ENCODE measurements around the gene NAA11.
"Not testable (repeated sequence)": the region's sequence is repeated elsewhere in the genome, so short reads cannot be mapped to it uniquely, and the experiment has no call there.

NAA11 gene

DNA sequence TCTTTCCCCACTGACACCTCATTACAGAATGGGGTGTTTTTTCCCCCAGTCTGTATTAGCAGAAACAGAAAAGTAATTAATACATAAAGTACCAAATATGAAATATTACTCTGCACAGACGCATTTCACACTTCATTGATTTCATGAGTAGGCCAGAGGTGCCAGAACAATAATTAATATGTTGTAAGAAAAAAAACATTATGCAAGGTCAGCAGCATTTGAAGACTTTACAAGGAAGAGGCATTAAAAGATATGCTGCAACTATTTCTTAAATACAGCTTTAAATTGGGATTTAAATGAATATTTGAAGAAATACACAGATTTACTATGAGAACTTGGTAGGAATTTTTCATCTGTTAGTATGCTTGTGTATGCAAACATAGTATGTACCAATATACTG is 37.7 kb downstream of the NAA11 start:
- TF ChIP-seq, protein P1, sequence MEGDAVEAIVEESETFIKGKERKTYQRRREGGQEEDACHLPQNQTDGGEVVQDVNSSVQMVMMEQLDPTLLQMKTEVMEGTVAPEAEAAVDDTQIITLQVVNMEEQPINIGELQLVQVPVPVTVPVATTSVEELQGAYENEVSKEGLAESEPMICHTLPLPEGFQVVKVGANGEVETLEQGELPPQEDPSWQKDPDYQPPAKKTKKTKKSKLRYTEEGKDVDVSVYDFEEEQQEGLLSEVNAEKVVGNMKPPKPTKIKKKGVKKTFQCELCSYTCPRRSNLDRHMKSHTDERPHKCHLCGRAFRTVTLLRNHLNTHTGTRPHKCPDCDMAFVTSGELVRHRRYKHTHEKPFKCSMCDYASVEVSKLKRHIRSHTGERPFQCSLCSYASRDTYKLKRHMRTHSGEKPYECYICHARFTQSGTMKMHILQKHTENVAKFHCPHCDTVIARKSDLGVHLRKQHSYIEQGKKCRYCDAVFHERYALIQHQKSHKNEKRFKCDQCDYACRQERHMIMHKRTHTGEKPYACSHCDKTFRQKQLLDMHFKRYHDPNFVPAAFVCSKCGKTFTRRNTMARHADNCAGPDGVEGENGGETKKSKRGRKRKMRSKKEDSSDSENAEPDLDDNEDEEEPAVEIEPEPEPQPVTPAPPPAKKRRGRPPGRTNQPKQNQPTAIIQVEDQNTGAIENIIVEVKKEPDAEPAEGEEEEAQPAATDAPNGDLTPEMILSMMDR (IDR thresholded peaks at IDR 0.05; ENCODE audit: low read depth, low read length): no peak
- no peak overlapping the region for H3K4me3 ChIP-seq (ENCODE audit: low read depth, low read length)

DNA sequence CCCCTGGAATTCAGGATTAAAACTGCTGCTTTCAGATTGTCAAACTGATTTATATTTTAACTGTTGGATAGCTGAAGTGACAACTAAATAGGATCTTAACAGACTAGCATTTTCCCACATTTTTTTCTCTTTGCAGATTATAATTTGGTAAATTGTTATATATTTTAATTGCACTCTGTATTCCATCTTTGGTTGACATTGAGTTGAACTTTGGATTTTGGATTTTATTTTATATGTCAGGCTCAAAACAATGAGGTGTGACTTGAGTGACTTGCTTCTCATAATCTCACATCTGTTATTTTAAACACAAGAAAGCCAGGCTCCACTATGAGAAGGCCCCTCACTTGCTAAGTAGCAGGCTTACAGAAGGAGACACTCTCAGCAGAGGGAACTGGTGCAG is 38.1 kb downstream of the NAA11 start:
- TF ChIP-seq, protein P1 (IDR thresholded peaks at IDR 0.05; ENCODE audit: low read depth, low read length): no peak
- H3K4me3 ChIP-seq (ENCODE audit: low read depth, low read length): no peak overlapping the region

DNA sequence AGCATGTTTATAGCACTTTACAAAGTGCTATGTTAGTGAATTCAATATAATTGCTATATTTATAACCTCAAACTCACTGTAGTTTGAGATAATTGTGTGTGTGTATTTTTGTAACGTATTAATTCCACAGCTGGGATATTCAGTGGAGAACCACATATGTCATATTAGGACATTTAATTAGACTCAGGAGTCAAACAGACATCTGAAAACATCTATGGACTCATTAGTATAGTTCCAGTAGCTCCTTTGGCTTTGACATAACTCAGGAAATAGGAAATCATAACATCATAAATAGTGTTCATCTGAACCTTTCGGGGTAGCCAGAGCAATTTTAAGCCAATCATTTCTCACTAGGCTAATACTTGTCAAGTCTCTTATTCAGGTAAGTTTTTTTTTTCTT is 38.8 kb downstream of the NAA11 start:
- TF ChIP-seq, protein P1 (IDR thresholded peaks at IDR 0.05; ENCODE audit: low read depth, low read length): no peak
- no peak overlapping the region for H3K4me3 ChIP-seq (ENCODE audit: low read depth, low read length)

DNA sequence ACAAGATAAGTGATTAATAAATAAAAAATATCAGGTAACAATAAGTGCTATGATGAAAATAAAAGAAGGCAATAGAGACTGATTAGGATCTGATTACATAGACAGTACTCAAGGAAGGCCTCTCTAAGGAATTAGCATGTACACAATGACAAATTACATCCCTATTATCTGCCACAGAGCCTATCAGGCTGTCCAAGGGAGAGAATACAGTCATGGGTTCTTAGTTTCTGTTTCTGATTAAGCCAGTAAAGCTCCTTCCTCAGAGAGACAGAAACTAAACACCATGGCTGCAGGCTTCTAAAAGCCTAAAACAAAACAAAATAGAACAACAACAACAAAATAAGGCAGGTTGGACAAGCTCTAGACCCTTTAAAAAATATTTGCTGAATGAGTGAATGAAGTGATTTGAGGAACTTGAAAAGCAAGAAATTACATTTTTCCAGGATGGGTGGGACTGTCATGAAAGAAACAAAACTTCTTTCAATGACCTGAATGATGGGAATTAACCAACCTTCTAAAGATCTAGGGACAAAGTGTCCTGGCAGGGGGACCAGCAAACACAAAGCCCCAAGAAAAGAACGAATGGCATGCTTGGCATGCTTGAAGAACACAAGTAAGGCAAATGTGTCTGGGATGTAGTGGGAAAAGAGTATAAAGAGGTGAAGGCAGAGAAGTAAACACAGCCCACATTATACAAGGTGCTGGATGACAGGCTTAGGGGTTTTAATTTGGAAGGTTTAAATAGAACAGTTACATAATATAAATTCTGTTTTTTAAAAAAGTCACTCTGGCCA is 44.1 kb downstream of the NAA11 start:
- H3K4me3 ChIP-seq (ENCODE audit: low read depth, low read length): no peak overlapping the region
- TF ChIP-seq, protein P1 (IDR thresholded peaks at IDR 0.05; ENCODE audit: low read depth, low read length): no peak

DNA sequence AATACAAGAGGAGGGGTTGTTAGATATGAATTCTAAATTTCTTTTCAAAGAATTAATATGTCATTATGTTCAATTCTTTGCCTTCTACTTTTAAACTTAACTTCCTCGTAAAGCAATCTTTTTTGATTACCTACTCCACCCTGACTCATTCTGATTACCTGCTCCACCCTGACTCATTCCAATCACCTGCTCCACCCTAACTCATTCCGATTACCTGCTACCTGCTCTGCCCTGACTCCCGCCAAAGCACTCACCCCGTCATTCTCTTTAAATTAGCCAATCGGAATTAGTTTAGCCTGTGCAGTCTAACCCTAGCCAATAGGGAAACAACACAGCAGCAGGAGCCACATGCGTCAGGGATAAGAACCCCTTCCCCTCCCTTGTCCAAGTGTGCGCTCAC is 48.4 kb downstream of the NAA11 start:
- not testable (repeated sequence) for H3K4me3 ChIP-seq (ENCODE audit: low read depth, low read length)

DNA sequence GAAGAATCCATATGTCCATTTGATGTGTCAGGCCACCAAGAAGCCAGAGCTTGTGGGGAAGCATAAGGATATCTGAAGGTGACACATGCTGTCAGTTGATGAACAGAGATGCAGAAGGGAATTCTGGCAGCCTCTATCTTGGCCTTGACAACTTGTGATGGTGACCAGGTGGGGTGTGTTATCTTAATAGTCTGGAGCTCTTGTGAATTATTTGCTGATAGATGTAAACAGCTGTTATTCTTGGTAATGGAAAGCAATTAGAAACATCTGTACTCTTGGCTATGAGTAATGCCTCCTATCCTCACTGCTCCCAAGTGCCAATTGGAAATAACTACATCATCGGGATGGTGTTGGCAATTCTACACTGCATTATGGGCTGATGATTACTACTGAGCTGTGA is 51.9 kb downstream of the NAA11 start:
- TF ChIP-seq, protein P1 (IDR thresholded peaks at IDR 0.05; ENCODE audit: low read depth, low read length): no peak
- no peak overlapping the region for H3K4me3 ChIP-seq (ENCODE audit: low read depth, low read length)

DNA sequence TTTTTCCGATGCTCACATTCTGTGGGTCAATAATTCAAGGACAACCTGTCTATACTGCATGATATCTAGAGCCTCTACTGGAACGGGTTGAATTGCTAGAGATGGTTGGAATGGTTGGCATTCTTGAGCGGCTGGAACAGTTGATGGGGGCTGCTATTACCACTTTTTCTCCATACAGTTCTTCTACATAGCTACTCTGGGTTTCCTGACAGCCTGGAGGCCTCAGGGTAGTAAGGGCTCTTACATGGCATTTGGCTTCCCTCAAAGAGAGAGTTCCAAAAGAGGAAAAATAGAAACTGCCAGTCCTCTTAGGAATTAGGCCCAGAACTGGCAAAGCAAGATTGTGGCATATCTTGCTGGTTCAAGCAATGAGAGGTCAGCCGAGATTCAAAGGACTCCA is 53.1 kb downstream of the NAA11 start:
- TF ChIP-seq, protein P1 (IDR thresholded peaks at IDR 0.05; ENCODE audit: low read depth, low read length): no peak
- H3K4me3 ChIP-seq (ENCODE audit: low read depth, low read length): no peak overlapping the region

DNA sequence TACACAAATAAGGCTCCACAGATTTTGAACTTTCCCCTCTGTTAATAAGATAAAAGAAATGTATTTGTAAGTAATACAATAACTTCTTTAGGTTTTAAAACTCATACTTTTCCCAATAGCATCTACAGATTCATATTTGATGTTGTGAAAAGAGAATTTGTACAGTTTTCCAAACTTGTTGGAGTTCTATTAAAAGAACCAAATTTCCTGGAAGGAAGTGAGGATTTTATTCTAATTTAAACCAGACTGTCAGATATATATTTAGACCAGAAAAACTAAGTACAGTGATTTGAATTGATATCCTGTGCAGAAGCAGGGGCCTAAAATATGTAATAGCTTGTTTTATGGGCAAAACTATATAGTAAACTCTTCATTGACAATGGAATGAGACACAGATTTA is 53.7 kb downstream of the NAA11 start:
- no peak overlapping the region for H3K4me3 ChIP-seq (ENCODE audit: low read depth, low read length)
- TF ChIP-seq, protein P1 (IDR thresholded peaks at IDR 0.05; ENCODE audit: low read depth, low read length): no peak
